MM.1S (cell line): ENCODE measurements around the gene GAS2L2.

Source experiments
- DNase-seq: peaks from one replicate; pipeline ENCODE4 v3.0.0-alpha.2; 2015
- H2AFZ ChIP-seq: fragments of 300-600 bp; sonication (generic); 2 replicates; pipeline ENCODE4 v1.6.0; 2016; ENCODE audit warnings: antibody characterized with exemption, low read length
- H3F3A ChIP-seq: fragments of 300-600 bp; sonication (generic); 2 replicates; pipeline ENCODE4 v1.6.1; 2016; ENCODE audit warnings: mild to moderate bottlenecking, antibody characterized with exemption, low read length, moderate library complexity, mixed read lengths; ENCODE audit not compliant: insufficient read depth
- H3K27ac ChIP-seq: fragments of 300-600 bp; sonication (generic); 2 replicates; pipeline ENCODE4 v1.5.1; 2016; ENCODE audit warnings: mild to moderate bottlenecking, low read length
- H3K27me3 ChIP-seq: fragments of 300-600 bp; sonication (generic); replicated peaks from 2 replicates; pipeline ENCODE4 v1.6.0; 2016; ENCODE audit warnings: low read length; ENCODE audit not compliant: insufficient read depth
- H3K36me3 ChIP-seq: fragments of 300-600 bp; sonication (generic); replicated peaks from 2 replicates; pipeline ENCODE4 v1.6.1; 2016; ENCODE audit warnings: mild to moderate bottlenecking, low read length, mixed read lengths; ENCODE audit not compliant: insufficient read depth
- H3K4me1 ChIP-seq: fragments of 300-600 bp; sonication (generic); 2 replicates; pipeline ENCODE4 v1.6.1; 2016; ENCODE audit warnings: low read length, mixed read lengths
- H3K4me2 ChIP-seq: fragments of 300-600 bp; sonication (generic); 2 replicates; pipeline ENCODE4 v1.6.0; 2016; ENCODE audit warnings: low read depth, low read length
- H3K4me3 ChIP-seq: fragments of 300-600 bp; sonication (generic); 2 replicates; pipeline ENCODE4 v1.5.1; 2016; ENCODE audit warnings: low read length, mixed read lengths
- H3K79me2 ChIP-seq: fragments of 300-600 bp; sonication (generic); 2 replicates; pipeline ENCODE4 v1.6.1; 2016; ENCODE audit warnings: mixed run types, low read length, mixed read lengths
- H3K9ac ChIP-seq: fragments of 300-600 bp; sonication (generic); 2 replicates; pipeline ENCODE4 v1.6.1; 2016; ENCODE audit warnings: low read length, mixed read lengths
- H3K9me2 ChIP-seq: fragments of 300-600 bp; sonication (generic); replicated peaks from 2 replicates; pipeline ENCODE4 v1.6.1; 2016; ENCODE audit warnings: mild to moderate bottlenecking, low read length, mixed read lengths; ENCODE audit not compliant: insufficient read depth
- H3K9me3 ChIP-seq: fragments of 300-600 bp; sonication (generic); replicated peaks from 2 replicates; pipeline ENCODE4 v1.6.1; 2016; ENCODE audit warnings: mild to moderate bottlenecking, low read length, mixed read lengths; ENCODE audit not compliant: insufficient read depth
- H4K20me1 ChIP-seq: fragments of 300-600 bp; sonication (generic); 2 replicates; pipeline ENCODE4 v1.6.1; 2016; ENCODE audit warnings: mild to moderate bottlenecking, low read length, moderate library complexity, mixed read lengths; ENCODE audit not compliant: insufficient read depth
- EZH2 ChIP-seq: fragments of 300-600 bp; sonication (generic); optimal IDR thresholded peaks from 2 replicates; pipeline ENCODE3; 2017; ENCODE audit warnings: low read depth, mild to moderate bottlenecking, antibody characterized with exemption, low read length, mixed read lengths
- EZH2phosphoT487 ChIP-seq: fragments of 300-600 bp; sonication (generic); IDR thresholded peaks from 2 replicates; pipeline ENCODE4 v1.6.1; 2018; ENCODE audit warnings: antibody characterized with exemption, low read length
- TF ChIP-seq, protein P1 (sequence below): fragments of 300-600 bp; sonication (generic); IDR thresholded peaks from 2 replicates; pipeline ENCODE4 v1.5.1; 2016; ENCODE audit warnings: antibody characterized with exemption, low read length, mixed read lengths

The GAS2L2 gene

DNA sequence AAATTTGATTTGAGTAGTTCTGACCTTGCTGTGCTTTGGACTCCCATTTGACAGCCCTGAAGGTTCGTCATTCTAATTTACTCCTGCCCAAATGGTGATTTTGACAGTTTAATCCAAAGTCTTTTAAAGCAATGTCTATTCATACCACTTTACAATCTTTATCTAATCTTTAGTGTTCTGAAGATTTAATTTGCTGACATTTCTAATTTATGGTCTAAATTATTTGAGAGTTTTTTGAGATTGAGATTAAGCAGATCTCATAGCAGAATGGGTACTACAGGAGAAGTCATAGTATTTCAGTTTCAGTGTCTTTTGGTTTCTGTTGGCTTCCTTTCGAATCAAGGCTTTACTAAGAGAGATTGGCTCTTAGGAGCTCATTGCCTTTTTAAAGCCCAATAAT lies 54.2 kb downstream of the GAS2L2 start:
- Histone ChIP-seq H2AFZ (no peak overlapping the region), H3K9ac (no peak overlapping the region), H3K27ac (no peak overlapping the region; the same call in 1 of the 2 replicates), H3K4me3 (no peak overlapping the region), H3K4me1 (peaks cover 26% of the 10 kb centered on the region), H3K9me2 (no peaks in the 10 kb centered on the region), H3K79me2 (no peaks in the 10 kb centered on the region), H3K27me3 (no peaks in the 10 kb centered on the region), H3K36me3 (no peaks in the 10 kb centered on the region), H3K4me2 (peak overlapping the region; percentile 32; the same call in 1 of the 2 replicates), H3K9me3 (no peaks in the 10 kb centered on the region), H4K20me1 (no peaks in the 10 kb centered on the region), H3F3A (no peaks in the 10 kb centered on the region)
- TF ChIP-seq EZH2phosphoT487: no peak
- DNase-seq: peak; percentile 49

DNA sequence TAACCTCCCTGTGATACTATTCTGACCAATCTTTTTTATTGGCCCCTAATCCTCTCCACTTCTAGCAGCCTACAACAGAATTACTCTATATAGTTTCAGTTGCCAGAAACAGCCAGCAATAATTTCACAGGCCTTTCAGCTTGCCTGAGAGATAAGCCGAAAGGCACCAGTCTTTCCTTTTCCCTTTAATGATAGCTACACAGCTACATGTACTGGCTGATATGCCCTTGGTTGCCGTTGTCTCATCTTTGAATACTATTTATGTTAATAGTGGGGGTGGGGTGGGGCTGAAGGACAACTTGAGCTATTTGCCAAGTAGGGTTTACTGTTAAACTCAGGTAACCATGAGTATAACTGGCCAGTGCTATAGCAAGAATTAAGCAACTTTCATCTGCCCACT lies 57.4 kb downstream of the GAS2L2 start:
- H3K9ac ChIP-seq: no peak overlapping the region
- no peaks in the 10 kb centered on the region for H3K79me2 ChIP-seq
- H3K4me1 ChIP-seq: peaks cover 26% of the 10 kb centered on the region
- no peaks in the 10 kb centered on the region for H3K36me3 ChIP-seq
- no peak overlapping the region for H2AFZ ChIP-seq
- no peak overlapping the region for H3K4me2 ChIP-seq
- no peak overlapping the region for H3K4me3 ChIP-seq
- H3K9me2 ChIP-seq: no peaks in the 10 kb centered on the region
- DNase-seq: no peak
- no peak overlapping the region for H3K27ac ChIP-seq
- TF ChIP-seq EZH2phosphoT487: no peak
- TF ChIP-seq EZH2: no peak
- TF ChIP-seq, protein P1, sequence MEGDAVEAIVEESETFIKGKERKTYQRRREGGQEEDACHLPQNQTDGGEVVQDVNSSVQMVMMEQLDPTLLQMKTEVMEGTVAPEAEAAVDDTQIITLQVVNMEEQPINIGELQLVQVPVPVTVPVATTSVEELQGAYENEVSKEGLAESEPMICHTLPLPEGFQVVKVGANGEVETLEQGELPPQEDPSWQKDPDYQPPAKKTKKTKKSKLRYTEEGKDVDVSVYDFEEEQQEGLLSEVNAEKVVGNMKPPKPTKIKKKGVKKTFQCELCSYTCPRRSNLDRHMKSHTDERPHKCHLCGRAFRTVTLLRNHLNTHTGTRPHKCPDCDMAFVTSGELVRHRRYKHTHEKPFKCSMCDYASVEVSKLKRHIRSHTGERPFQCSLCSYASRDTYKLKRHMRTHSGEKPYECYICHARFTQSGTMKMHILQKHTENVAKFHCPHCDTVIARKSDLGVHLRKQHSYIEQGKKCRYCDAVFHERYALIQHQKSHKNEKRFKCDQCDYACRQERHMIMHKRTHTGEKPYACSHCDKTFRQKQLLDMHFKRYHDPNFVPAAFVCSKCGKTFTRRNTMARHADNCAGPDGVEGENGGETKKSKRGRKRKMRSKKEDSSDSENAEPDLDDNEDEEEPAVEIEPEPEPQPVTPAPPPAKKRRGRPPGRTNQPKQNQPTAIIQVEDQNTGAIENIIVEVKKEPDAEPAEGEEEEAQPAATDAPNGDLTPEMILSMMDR: no peak
- H3K27me3 ChIP-seq: no peaks in the 10 kb centered on the region
- H3F3A ChIP-seq: no peaks in the 10 kb centered on the region
- H4K20me1 ChIP-seq: no peaks in the 10 kb centered on the region
- H3K9me3 ChIP-seq: no peaks in the 10 kb centered on the region

DNA sequence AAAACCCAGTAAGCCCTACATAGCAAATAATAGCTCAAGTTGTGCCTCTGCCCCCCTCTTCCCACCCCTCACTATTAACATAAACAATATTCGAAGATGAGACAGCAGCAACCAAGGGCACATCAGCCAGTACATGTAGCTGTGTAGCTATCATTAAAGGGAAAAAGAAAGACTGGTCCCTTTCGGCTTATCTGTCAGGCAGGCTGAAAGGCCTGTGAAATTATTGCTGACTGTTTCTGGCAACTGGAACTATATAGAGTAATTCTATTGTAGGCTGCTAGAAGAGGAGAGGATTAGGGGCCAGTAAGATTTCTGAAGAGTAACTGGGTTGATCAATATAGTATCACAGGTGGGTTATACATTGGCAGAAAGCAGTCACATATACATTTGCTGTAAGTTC lies 58.1 kb downstream of the GAS2L2 start:
- DNase-seq: no peak
- H2AFZ ChIP-seq: no peak overlapping the region
- H3F3A ChIP-seq: no peaks in the 10 kb centered on the region
- H3K9me2 ChIP-seq: no peaks in the 10 kb centered on the region
- H3K79me2 ChIP-seq: no peaks in the 10 kb centered on the region
- peaks cover 26% of the 10 kb centered on the region for H3K4me1 ChIP-seq
- H3K4me3 ChIP-seq: no peak overlapping the region
- no peak overlapping the region for H3K27ac ChIP-seq
- H3K9me3 ChIP-seq: no peaks in the 10 kb centered on the region
- H3K4me2 ChIP-seq: no peak overlapping the region
- no peak for TF ChIP-seq EZH2
- TF ChIP-seq EZH2phosphoT487: no peak
- TF ChIP-seq, protein P1: no peak
- no peaks in the 10 kb centered on the region for H3K36me3 ChIP-seq
- H3K27me3 ChIP-seq: no peaks in the 10 kb centered on the region
- no peaks in the 10 kb centered on the region for H4K20me1 ChIP-seq
- H3K9ac ChIP-seq: no peak overlapping the region
